ENCODE data around the gene SLC9A8. TPM values are rescaled to one million over a fixed set of nuclear protein-coding genes. Genes with fewer than 3 reads are reported as not detected.

SLC9A8 gene
- total RNA-seq, 1 donor from 2014 or later: 4.8 TPM

- DNase-seq: no peak
Measured at GRCh38 chr20:49880177-49880576, 67.5 kb downstream of the SLC9A8 start.

- no peak for DNase-seq
Measured at GRCh38 chr20:49880724-49881445, 68.3 kb downstream of the SLC9A8 start.

GRCh38 chr20:49882171-49882970 lies 69.7 kb downstream of the SLC9A8 start:
- no peak for DNase-seq

- no peak for DNase-seq
Measured at GRCh38 chr20:49883246-49883802, 70.7 kb downstream of the SLC9A8 start.

GRCh38 chr20:49885558-49886332 lies 73.1 kb downstream of the SLC9A8 start:
- DNase-seq: no peak

- no peak for DNase-seq
Measured at GRCh38 chr20:49886571-49887213, 74.1 kb downstream of the SLC9A8 start.

GRCh38 chr20:49887251-49888211 lies 74.9 kb downstream of the SLC9A8 start:
- DNase-seq: peak; percentile 7

- peak; percentile 46 for DNase-seq
Measured at GRCh38 chr20:49888212-49889000, 75.8 kb downstream of the SLC9A8 start.

GRCh38 chr20:49889001-49889934 lies 76.6 kb downstream of the SLC9A8 start:
- DNase-seq: no peak

GRCh38 chr20:49889935-49890333 lies 77.3 kb downstream of the SLC9A8 start:
- DNase-seq: no peak

GRCh38 chr20:49890471-49891361 lies 78.1 kb downstream of the SLC9A8 start:
- no peak for DNase-seq

GRCh38 chr20:49891476-49892110 lies 79.0 kb downstream of the SLC9A8 start:
- no peak for DNase-seq

GRCh38 chr20:49892260-49892659 lies 79.6 kb downstream of the SLC9A8 start:
- DNase-seq: no peak

- no peak for DNase-seq
Measured at GRCh38 chr20:49892817-49893216, 80.2 kb downstream of the SLC9A8 start.

GRCh38 chr20:49893242-49894072 lies 80.8 kb downstream of the SLC9A8 start:
- no peak for DNase-seq

GRCh38 chr20:49894073-49894470 lies 81.4 kb downstream of the SLC9A8 start:
- DNase-seq: no peak
